DMS153 (cell line): ENCODE measurements around the gene FILIP1L.

Experiments
- DNase-seq: peaks from one replicate; lab custom pipeline; 2025; lab: John Stamatoyannopoulos, UW

FILIP1L gene

DNA sequence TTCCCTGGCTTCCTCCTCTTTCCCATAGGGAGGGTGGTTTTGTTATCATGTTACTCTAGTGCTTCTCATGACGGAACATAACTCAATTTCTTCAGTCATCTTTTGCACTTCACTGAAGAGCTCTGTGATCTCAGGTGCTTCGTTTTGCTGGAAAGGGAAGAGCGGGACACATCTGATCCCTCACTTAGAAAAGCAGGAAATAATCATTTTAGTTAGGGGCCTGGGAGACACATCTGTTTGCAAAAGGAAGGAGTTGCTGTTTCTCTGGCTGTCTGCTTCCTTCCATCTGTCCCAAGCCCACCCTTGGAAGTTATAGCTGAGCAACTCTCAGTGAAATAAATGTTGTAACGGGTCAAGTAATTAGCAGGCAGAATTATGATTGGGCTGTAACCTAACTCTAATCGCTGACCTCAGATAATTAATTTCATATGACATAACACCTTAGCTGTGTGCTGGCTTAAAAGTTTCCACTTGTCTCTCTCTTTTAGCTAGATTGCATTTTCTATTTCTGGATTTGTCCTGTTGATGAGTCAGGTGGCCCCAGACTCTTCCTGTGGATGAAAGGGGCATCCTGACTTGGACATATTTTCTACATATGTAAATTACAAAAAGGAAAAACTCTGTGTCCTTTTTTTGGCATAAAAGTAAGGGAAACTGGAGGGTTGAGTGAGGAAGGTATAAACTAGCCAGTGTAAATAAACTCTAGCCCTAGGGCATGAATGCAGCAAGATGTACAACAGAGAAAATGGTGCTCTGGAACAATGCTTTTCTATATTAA is 11.0 kb upstream of the FILIP1L start:
- DNase-seq = no peak

DNA sequence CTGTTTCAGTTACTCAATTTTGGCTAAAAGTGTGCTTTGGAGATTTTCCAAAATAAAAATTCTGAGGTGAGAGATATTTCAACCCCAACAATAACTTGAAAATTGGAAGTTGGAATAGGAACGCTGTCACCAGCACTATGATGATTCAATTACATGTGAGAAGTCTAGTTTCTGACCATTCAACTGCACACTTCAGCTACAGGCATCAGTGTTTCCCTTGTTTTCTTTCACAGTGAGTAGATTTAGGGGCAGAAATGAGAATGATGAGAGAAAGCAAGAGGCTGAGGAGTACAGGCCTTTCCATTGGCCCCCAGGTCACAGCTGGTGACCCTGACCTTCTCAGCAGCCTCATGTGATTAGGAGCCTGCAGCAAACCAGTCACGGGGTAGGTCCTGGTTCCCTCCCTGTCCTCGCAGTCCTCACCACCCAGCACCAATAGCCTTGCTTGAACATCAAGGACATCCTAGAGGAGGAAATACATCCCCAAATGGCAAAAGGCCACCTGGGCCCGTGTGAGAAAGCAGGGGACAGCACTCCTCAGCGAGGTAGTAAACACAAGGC is 10.0 kb upstream of the FILIP1L start:
- no peak for DNase-seq

DNA sequence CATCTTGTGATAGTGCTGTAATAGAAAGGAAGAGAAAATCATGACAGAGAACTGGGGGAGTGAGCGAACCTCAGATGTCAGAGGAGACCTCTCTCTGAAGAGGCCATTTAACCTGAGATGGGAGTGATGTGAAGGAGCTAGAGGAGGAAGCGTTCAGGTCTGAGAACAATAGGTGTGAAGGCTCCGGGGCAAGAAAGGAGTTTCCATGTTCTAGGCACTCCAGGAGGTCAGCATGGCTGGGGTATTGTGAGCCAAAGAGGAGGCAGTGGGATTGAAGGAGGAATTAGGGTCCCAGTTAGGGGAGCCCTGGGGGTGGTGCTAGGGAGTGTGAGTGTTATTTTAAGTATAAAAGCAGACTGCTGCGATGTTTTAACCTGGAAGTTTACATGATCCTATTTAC is 8.8 kb upstream of the FILIP1L start:
- DNase-seq = no peak

DNA sequence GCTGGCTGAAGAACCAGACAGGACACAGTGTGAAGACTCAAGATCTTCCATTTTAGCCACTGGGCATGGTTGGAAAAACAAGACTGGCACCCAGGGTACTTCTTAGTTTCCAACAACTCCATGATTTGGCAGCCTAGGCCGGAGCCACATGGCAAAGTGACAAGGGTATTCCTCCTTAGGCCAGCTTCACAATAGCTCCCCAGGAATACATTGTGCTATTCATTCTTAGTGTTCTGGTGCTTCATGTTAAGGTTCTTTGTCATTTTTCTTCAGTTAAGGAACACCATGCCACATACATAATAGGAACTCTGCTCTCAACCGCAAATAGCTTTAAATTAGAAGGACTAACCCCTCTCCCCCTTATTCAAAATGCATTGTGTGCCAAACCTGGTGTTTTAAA is 8.0 kb upstream of the FILIP1L start:
- no peak for DNase-seq

DNA sequence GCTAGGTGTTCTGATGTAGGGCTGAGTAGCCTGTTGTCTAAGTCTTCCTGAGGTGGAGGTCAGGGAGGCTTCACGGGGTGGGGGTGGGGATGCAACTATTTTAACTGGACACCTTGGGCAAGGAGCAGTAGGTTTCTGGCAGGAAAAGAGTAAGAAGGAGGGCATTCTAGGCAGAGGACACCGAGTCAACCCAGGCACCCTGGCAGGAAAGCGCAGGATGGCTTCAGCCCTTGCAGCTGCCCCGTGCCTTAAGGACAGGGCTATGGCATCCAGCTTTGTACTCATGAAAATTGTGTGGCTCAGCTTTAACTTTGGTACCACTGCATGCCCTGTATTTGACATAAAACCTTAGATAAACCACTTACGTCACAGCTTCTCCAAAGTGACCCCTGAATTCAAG is 6.4 kb upstream of the FILIP1L start:
- DNase-seq = no peak

- DNase-seq = no peak
Measured at GRCh38 chr3:100120012-100120411, 5.7 kb upstream of the FILIP1L start.

DNA sequence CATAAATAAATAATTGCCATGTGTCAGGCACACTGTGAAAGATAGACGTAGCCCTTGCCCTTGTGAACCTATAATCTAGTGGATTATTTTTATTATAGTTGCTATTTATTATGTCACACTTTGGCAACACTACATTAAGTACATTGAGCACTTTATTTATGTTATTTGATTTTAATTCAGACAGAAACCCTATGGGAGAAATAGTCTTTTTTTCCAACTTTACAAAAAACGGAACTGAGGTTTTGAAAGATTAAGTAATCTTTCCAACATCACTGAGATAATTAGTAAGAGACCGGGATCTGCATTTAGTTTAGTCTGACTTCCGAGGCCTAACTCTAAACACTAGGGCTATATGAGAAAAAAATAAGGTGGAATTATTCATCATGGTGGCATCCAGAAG is 2.8 kb upstream of the FILIP1L start:
- no peak for DNase-seq

GRCh38 chr3:100113723-100114412 is 433 bp downstream of the FILIP1L start:
- DNase-seq = no peak

DNA sequence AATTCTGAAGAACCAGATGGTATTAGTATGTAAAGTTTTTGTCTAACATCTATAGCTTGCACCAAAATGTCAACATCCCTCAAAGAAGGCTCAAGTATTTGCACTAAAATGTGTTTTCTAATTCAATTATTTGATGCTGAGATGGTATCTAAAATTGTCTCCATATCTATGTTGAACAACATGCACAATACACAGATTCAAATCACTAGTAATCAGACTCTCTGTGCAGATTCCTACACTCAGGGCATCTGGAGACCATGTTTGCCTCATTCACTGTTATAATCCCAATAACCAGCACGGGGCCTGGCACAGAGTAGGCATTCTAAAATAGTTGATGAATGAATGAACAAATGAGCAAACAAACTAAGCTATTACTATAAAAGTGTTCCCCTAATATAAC is 2.6 kb downstream of the FILIP1L start:
- DNase-seq = no peak

- DNase-seq = no peak
Measured at GRCh38 chr3:100110162-100110561, 4.1 kb downstream of the FILIP1L start.

DNA sequence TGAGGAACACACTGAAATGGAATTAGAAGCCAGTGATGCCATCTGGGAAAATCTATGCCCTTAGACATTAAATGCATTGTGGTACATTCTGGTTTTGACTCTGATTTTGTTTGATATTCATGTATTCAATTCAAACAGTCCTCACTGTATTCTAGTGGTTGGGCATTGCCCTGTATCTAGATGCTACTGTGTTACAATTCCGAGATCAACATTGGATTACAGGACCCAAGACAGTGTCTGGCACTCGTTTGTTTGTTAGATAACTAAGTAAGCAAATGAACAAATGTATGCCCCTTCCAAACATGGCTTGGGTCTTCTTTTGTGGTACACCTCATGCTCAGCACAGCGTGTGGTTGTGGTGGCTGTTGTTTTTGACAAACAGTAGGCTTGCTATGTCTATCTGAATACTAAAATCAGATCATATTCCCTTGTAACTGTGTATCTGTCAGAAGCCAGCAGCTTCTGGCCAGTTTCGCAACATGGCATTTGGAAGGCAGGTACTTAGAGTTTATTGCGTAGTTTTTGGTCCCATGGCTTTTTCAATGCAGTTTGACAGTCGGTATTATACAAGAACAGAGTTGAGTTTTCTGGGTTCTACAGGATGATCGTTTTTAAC is 5.7 kb downstream of the FILIP1L start:
- no peak for DNase-seq

- DNase-seq = no peak
Measured at GRCh38 chr3:100107221-100107814, 7.0 kb downstream of the FILIP1L start.

GRCh38 chr3:100106531-100107141 is 7.7 kb downstream of the FILIP1L start:
- no peak for DNase-seq

DNA sequence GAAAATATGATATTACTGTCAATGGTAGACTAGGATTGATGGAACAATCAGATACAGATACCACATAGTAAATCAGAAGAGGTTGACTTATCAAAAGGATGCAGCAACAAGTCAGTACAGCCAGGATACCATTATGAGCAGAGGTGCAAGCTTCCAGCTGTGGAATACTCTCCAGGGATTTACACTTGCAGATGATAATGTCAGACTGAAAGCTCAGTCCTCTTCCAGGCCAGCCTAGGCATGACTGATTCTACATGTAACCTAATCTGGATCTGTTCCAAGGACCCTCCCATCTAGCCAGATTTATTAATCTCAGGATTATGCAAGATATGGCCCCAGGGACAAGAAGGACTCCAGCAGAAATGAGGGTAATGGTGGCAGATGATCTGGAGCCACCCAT is 8.2 kb downstream of the FILIP1L start:
- peak; percentile 11 for DNase-seq

DNA sequence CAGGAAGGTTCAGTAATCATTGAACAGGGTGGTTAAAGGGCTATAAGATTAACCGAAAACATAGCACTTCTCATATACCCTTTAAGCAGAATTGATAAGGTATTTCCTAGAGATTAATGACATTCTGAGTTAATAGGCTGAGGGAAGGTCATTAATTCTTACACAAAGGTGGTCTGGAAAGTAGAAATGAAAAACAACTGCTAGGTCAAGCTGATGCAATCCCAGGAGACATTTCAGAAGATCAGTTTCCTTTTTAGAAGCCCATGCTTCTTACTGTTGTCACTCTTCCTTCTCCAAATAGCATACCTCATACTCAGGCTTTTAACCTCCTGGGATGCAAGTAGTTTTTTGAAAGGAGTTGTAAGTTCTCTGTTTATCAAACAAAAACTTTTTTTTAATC is 8.8 kb downstream of the FILIP1L start:
- no peak for DNase-seq

DNA sequence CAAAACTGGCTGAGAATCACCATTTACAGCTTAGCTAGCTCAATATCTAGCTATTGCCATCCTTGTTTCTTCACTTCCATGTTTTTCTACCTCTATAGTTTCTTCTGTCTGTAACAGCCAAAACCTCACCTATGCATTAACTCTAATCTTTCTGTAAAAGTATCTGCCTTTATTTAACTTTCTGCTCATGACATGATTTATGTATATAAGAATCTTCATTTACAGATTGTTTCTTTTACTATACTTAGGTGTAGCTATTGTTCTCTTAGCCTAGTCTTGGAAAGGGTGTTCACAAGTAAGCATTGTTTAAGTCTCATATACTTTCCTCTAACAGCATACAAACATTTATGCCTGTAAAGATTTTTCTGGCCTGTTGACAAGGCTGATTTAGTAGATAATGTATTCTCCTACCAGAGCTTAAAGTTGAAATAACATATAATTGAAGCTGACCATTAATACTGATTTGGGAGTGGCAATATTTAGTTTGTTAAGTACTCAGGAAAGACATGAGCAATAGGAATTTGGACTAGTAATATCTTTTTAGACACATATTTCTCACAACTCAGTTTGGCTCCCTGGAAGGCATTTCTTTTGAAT is 9.4 kb downstream of the FILIP1L start:
- no peak for DNase-seq

- DNase-seq = no peak
Measured at GRCh38 chr3:100104442-100104798, 9.9 kb downstream of the FILIP1L start.

- DNase-seq = peak; percentile 80
Measured at GRCh38 chr3:100103558-100104441, 10.5 kb downstream of the FILIP1L start.

DNA sequence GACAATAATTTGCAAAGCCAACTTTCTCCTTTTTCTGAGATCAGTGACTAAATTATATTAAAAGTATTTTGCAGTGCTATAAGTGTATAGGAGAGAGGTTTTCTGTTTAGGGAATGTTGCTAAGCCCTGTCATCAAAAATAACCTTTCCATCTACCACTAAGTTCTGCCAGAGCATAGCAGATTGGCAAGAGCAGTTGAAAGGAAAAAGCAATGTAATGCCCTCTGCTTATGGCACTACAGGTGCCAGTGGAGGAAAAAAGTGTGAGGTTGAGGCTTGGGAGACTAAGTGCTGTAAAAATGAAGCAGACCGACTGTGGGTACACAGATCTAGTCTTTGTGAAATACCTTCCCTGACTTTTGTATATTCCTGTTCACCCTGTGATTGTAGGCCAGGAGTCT is 11.5 kb downstream of the FILIP1L start:
- no peak for DNase-seq

GRCh38 chr3:100100425-100100824 is 13.9 kb downstream of the FILIP1L start:
- no peak for DNase-seq

- DNase-seq = no peak
Measured at GRCh38 chr3:100099621-100100020, 14.7 kb downstream of the FILIP1L start.
